ENCODE measurements around the gene GNA12. TPM values are rescaled to one million over a fixed set of nuclear protein-coding genes. Genes with fewer than 3 reads are reported as not detected.

GNA12 gene
- polyA plus RNA-seq, 1 donor (not counting 4 experiments of a cell fraction or from before 2014, with no cell fraction given): 35.5 TPM

DNA sequence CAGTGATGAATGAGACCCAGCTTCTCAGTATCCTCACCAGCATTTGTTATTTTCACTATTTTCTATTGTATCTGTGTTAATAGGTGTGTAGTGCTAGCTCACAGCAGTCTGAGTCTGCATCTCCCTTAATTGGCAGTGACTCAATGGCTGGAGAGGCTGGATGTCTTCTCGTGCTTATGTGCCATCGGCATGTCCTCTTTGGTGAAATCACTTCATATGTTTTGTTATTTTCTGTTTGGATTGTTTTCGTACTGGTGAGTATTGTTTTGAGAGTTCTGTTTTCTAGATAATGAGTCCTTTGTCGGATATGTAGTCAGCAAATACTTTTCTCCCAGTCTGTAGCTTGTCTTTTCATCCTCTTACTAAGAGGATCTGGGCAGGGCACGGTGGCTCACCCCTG lies 90.0 kb downstream of the GNA12 start:
- H3K9ac ChIP-seq (ENCODE audit: control insufficient read depth, extremely low read depth, insufficient read depth, low read length): no peak overlapping the region

DNA sequence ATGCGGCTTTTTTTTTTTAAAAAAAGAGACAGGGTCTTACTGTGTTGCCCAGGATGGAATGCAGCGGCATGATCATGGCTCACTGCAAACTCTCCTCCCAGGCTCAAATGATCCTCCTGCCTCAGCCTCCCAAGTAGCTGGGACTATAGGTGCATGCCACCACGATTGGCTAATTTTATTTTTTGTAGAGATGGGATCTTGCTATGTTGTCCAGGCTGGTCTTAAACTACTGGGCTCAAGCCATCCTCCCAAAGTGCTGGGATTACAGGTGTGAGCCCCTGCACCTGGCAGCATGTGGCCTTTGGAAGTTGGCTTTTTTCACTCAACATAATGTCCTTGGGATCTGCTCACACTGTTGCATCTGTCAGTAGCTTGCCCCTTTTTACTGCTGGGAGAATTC lies 91.0 kb downstream of the GNA12 start:
- FAIRE-seq (no peak), DNase-seq (ENCODE audit: low read depth, low spot score) (no peak)
- H4K20me1 ChIP-seq (ENCODE audit: control insufficient read depth, extremely low read depth, insufficient read depth, low read length): no peaks in the 10 kb centered on the region
- no peak overlapping the region for H3K4me2 ChIP-seq (ENCODE audit: control insufficient read depth, extremely low read depth, insufficient read depth, low read depth, low read length)
- H3K27me3 ChIP-seq (ENCODE audit: control insufficient read depth, extremely low read depth, insufficient read depth, low read length): no peaks in the 10 kb centered on the region
- no peaks in the 10 kb centered on the region for H3K9me3 ChIP-seq (ENCODE audit: control insufficient read depth, low read depth, low read length)
- peaks cover 1 to 3% of the 10 kb centered on the region in 2 experiments for H3K36me3 ChIP-seq (ENCODE audit: control insufficient read depth in 2 of 2, extremely low read depth in 1 of 2, insufficient read depth in 2 of 2, low read length in 2 of 2)
- no peak overlapping the region for H2AFZ ChIP-seq (ENCODE audit: control insufficient read depth, low read length)
- H3K79me2 ChIP-seq (ENCODE audit: control insufficient read depth, insufficient read depth, low read length): peaks cover 20% of the 10 kb centered on the region
- H3K4me1 ChIP-seq (ENCODE audit: control insufficient read depth, extremely low read depth, insufficient read depth, low read length): peaks cover 17% of the 10 kb centered on the region
- no peak overlapping the region for H3K27ac ChIP-seq (ENCODE audit: control insufficient read depth, insufficient read depth, low read length)
- H3K4me3 ChIP-seq (ENCODE audit: control insufficient read depth in 2 of 3, extremely low read depth in 1 of 3, insufficient read depth in 2 of 3, low read depth in 1 of 3, low read length in 3 of 3): no peak overlapping the region
- H3K9me1 ChIP-seq (ENCODE audit: control insufficient read depth, extremely low read depth, insufficient read depth, low read length): no peaks in the 10 kb centered on the region
- H3K9ac ChIP-seq (ENCODE audit: control insufficient read depth, extremely low read depth, insufficient read depth, low read length): no peak overlapping the region
- TF ChIP-seq EZH2 (IDR thresholded peaks at IDR 0.05; ENCODE audit: low read length): no peak
- TF ChIP-seq, protein P1, sequence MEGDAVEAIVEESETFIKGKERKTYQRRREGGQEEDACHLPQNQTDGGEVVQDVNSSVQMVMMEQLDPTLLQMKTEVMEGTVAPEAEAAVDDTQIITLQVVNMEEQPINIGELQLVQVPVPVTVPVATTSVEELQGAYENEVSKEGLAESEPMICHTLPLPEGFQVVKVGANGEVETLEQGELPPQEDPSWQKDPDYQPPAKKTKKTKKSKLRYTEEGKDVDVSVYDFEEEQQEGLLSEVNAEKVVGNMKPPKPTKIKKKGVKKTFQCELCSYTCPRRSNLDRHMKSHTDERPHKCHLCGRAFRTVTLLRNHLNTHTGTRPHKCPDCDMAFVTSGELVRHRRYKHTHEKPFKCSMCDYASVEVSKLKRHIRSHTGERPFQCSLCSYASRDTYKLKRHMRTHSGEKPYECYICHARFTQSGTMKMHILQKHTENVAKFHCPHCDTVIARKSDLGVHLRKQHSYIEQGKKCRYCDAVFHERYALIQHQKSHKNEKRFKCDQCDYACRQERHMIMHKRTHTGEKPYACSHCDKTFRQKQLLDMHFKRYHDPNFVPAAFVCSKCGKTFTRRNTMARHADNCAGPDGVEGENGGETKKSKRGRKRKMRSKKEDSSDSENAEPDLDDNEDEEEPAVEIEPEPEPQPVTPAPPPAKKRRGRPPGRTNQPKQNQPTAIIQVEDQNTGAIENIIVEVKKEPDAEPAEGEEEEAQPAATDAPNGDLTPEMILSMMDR (optimal IDR thresholded peaks at IDR 0.05 in 1 of 3, IDR thresholded peaks at IDR 0.05 in 1 of 3, conservative IDR thresholded peaks at IDR 0.05 in 1 of 3; ENCODE audit: extremely low read depth in 1 of 3, insufficient read depth in 2 of 3, low read length in 3 of 3): no peak
- dilution Hi-C loops (cut with MboI; ENCODE audit: extremely low pct_ligation_motif_present, low sequenced_read_pairs): no loop called here

More for the DNA sequence above, 90.0 kb downstream of the GNA12 start:
- Histone ChIP-seq H3K79me2 (ENCODE audit: control insufficient read depth, insufficient read depth, low read length) (peaks cover 20% of the 10 kb centered on the region), H3K4me3 (ENCODE audit: control insufficient read depth in 2 of 3, extremely low read depth in 1 of 3, insufficient read depth in 2 of 3, low read depth in 1 of 3, low read length in 3 of 3) (no peak overlapping the region), H2AFZ (ENCODE audit: control insufficient read depth, low read length) (no peak overlapping the region), H3K9me3 (ENCODE audit: control insufficient read depth, low read depth, low read length) (no peaks in the 10 kb centered on the region), H3K36me3 (ENCODE audit: control insufficient read depth in 2 of 2, extremely low read depth in 1 of 2, insufficient read depth in 2 of 2, low read length in 2 of 2) (peaks cover 1 to 3% of the 10 kb centered on the region in 2 experiments), H3K9me1 (ENCODE audit: control insufficient read depth, extremely low read depth, insufficient read depth, low read length) (no peaks in the 10 kb centered on the region), H3K27ac (ENCODE audit: control insufficient read depth, insufficient read depth, low read length) (no peak overlapping the region), H3K4me2 (ENCODE audit: control insufficient read depth, extremely low read depth, insufficient read depth, low read depth, low read length) (no peak overlapping the region), H3K4me1 (ENCODE audit: control insufficient read depth, extremely low read depth, insufficient read depth, low read length) (peaks cover 25% of the 10 kb centered on the region), H3K27me3 (ENCODE audit: control insufficient read depth, extremely low read depth, insufficient read depth, low read length) (no peaks in the 10 kb centered on the region), H4K20me1 (ENCODE audit: control insufficient read depth, extremely low read depth, insufficient read depth, low read length) (no peaks in the 10 kb centered on the region)
- dilution Hi-C loops (cut with MboI; ENCODE audit: extremely low pct_ligation_motif_present, low sequenced_read_pairs): no loop called here
- no peak for TF ChIP-seq EZH2 (IDR thresholded peaks at IDR 0.05; ENCODE audit: low read length)
- TF ChIP-seq, protein P1 (optimal IDR thresholded peaks at IDR 0.05 in 1 of 3, IDR thresholded peaks at IDR 0.05 in 1 of 3, conservative IDR thresholded peaks at IDR 0.05 in 1 of 3; ENCODE audit: extremely low read depth in 1 of 3, insufficient read depth in 2 of 3, low read length in 3 of 3): no peak
- FAIRE-seq: no peak
- DNase-seq (ENCODE audit: low read depth, low spot score): no peak

Measured in keratinocyte (primary cell).